Left renal pelvis (tissue), 4 donors: ENCODE measurements around the gene STING1. TPM values are rescaled to one million over a fixed set of nuclear protein-coding genes. Genes with fewer than 3 reads are reported as not detected.
A peak's percentile ranks its signal among the peaks of the same experiment; 100 is the strongest.
"Not testable (repeated sequence)": the region's sequence is repeated elsewhere in the genome, so short reads cannot be mapped to it uniquely, and the experiment has no call there.

Experiments
- DNase-seq, 4 donors: peaks; one replicate each; pipeline ENCODE4 v3.0.0-alpha.2; 2013; ENCODE audit warnings: low read depth in 4 of 4, low spot score in 3 of 4
- polyA plus RNA-seq, 4 donors: library from polyadenylated mRNA; unstranded; fragments of 120-200 nt; gene quantifications; one replicate each; pipeline ENCODE4 v1.2.1, GENCODE V29; 2013; ENCODE audit not compliant: insufficient read length in 4 of 4

Gene STING1
- polyA plus RNA-seq, 4 donors, result 29.6 to 65.9 (median 33.6) TPM

GRCh38 chr5:139445325-139446170 is 37.0 kb downstream of the STING1 start:
- DNase-seq, result no peak

- DNase-seq, result no peak
Observed at GRCh38 chr5:139443831-139444453, 38.6 kb downstream of the STING1 start.

- DNase-seq, result not testable (repeated sequence)
Observed at GRCh38 chr5:139440416-139440815, 42.1 kb downstream of the STING1 start.

GRCh38 chr5:139439013-139439903 is 43.3 kb downstream of the STING1 start, which contains the start of gene DNAJC18:
DNAJC18 (minus strand) TSS chr5:139439525; CDS start chr5:139439445, 80 bp downstream.
- DNase-seq, result peak; percentile 81 to 89 (median 86)

- DNase-seq, result no peak
Observed at GRCh38 chr5:139438707-139439012, 43.9 kb downstream of the STING1 start.

GRCh38 chr5:139435676-139436075 is 46.9 kb downstream of the STING1 start:
- DNase-seq, result no peak

GRCh38 chr5:139431706-139432105 is 50.9 kb downstream of the STING1 start:
- no peak for DNase-seq

GRCh38 chr5:139430015-139430414 is 52.5 kb downstream of the STING1 start:
- DNase-seq, result no peak

GRCh38 chr5:139426203-139426885 is 56.2 kb downstream of the STING1 start:
- DNase-seq, result no peak

Other genes starting within 250 kb of the STING1 start
- 100 to 1,000 TPM; 547 to 863 (median 659) TPM for gene MATR3, start 189.0 kb downstream of the STING1 start, polyA plus RNA-seq
- gene PAIP2, start 140.9 kb downstream of the STING1 start, polyA plus RNA-seq, result 100 to 1,000 TPM; 158 to 203 (median 186) TPM
- gene SLC23A1, start 99.5 kb downstream of the STING1 start, polyA plus RNA-seq, result 10 to 100 TPM in 2 of 4 donors, 1 to 10 TPM in 2; 1.1 to 16.8 (median 11.9) TPM
- gene MZB1, start 92.8 kb downstream of the STING1 start, polyA plus RNA-seq, result under 1 TPM; 0.22 to 0.90 (median 0.32) TPM
- gene PROB1, start 87.7 kb downstream of the STING1 start, polyA plus RNA-seq, result 1 to 10 TPM in 3 of 4 donors, under 1 TPM in 1; 0.56 to 2.8 (median 2.1) TPM
- gene SPATA24, start 78.7 kb downstream of the STING1 start, polyA plus RNA-seq, result 10 to 100 TPM in 2 of 4 donors, 1 to 10 TPM in 2; 2.7 to 14.4 (median 11.6) TPM
- 10 to 100 TPM; 24.0 to 35.0 (median 32.9) TPM for gene DNAJC18, start 43.2 kb downstream of the STING1 start, polyA plus RNA-seq
- 10 to 100 TPM; 21.5 to 26.3 (median 23.4) TPM for gene ECSCR, start 20.0 kb downstream of the STING1 start, polyA plus RNA-seq
- under 1 TPM in 2 of 4 donors, not detected in 2; 0.07 to 0.08 TPM for gene SMIM33, start 11.8 kb downstream of the STING1 start, polyA plus RNA-seq
- 100 to 1,000 TPM; 144 to 207 (median 171) TPM for gene UBE2D2, start 78.6 kb upstream of the STING1 start, polyA plus RNA-seq
- gene CXXC5, start 165.6 kb upstream of the STING1 start, polyA plus RNA-seq, result 100 to 1,000 TPM in 3 of 4 donors, 10 to 100 TPM in 1; 36.2 to 215 (median 213) TPM